NAMALWA (cell line): ENCODE data around the gene CHKB.
"Not testable (repeated sequence)": the region's sequence is repeated elsewhere in the genome, so short reads cannot be mapped to it uniquely, and the experiment has no call there.

Experiments
- DNase-seq: peaks from one replicate; pipeline ENCODE4 v3.0.0-alpha.2; 2015; ENCODE audit warnings: low spot score

The CHKB gene

DNA sequence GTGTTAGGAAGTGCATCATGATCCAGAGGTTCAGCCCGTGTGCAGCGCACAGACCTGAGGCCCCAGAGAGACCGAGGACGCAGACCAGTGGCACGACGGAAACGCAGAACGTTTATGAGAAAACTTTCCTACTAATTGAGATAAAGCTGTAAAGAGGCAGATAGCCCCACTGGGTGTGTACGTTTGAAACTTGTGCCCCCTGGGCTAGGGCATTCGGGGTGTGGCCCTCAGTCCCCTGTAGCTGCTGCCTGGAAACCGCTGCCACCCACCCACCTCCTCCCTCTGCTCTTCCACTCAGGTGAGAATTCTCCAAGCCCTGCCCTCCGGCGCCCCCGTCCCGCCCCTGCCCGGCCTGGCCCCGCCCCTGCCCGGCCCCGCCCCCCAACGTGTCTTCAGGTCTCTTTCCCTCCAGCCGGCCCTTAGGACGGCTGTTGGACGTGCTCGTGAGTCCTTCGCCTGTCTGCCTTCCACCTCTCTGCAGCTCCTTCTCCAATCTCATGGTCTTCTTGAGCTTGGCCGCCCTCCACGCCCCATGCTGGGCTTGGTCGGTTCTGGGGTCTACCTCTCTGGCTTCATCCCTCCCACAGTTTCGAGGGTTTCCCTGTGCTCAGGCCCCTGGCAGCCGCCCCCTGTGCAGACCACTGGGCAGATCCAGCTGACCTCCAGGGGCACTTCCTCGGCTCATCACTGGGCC lies 30.0 kb upstream of the CHKB start:
- peak; percentile 39 for DNase-seq

DNA sequence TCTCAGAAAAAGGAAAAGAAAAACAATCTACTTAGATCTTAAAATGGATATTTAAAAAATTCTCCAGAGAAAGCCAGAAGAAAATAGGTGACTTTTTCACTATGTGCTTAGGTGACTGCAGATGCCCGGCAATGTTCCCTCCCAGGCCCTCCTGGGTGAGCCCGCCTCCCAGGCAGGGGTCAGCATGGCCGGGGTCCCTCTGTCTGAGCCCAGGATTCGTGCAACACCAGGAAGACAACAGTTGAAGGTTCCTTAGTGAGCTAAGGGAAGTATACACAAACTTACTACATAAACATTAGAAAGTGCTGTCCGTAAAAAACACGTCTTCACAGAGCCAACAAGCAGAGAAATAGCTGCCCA lies 29.5 kb upstream of the CHKB start:
- DNase-seq: no peak

- no peak for DNase-seq
Observed at GRCh38 chr22:50611341-50612060, 28.9 kb upstream of the CHKB start.

- DNase-seq: no peak
Observed at GRCh38 chr22:50610581-50610980, 27.9 kb upstream of the CHKB start.

- DNase-seq: no peak
Observed at GRCh38 chr22:50610041-50610451, 27.4 kb upstream of the CHKB start.

- DNase-seq: no peak
Observed at GRCh38 chr22:50609599-50609998, 26.9 kb upstream of the CHKB start.

DNA sequence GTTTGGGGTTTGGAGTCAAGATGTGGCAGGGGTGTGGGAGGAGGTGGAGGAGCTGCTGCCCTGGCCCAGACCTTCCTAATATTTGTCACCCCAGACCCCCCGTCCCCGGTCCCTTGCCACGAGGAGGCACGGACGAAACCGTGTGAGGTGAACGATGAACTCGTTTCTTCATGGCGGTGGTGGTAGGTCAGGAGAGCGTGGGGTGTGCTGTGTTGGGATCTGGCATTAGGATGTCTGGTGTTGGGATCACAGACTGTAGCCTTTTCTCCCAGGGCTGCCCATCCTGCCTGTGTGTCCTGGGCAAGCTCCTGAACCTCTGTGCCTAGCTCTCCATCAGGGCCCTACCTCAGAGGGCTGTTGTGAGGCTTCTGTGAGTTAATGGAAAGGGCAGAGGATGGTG lies 26.3 kb upstream of the CHKB start:
- DNase-seq: no peak

GRCh38 chr22:50608058-50608840 lies 25.6 kb upstream of the CHKB start:
- DNase-seq: not testable (repeated sequence)

DNA sequence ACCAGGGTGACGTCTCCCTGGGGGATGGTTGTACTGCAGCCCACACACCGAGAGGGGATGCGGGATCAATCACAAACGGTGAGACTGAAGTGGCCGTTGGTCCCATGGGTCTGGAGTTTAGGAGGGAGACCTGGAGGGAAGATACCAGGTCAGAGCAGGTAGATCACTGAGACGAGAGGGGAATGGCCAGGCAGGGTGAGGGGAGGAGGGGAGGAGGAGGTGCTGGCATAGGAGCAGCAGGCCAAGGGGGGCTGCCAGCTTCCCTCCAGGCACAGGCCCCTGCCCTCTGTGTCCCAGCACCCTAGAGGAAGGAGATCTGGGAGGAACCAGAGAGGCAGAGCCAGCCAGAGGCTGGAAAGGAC lies 25.0 kb upstream of the CHKB start:
- no peak for DNase-seq

GRCh38 chr22:50606946-50607658 lies 24.5 kb upstream of the CHKB start:
- no peak for DNase-seq

DNA sequence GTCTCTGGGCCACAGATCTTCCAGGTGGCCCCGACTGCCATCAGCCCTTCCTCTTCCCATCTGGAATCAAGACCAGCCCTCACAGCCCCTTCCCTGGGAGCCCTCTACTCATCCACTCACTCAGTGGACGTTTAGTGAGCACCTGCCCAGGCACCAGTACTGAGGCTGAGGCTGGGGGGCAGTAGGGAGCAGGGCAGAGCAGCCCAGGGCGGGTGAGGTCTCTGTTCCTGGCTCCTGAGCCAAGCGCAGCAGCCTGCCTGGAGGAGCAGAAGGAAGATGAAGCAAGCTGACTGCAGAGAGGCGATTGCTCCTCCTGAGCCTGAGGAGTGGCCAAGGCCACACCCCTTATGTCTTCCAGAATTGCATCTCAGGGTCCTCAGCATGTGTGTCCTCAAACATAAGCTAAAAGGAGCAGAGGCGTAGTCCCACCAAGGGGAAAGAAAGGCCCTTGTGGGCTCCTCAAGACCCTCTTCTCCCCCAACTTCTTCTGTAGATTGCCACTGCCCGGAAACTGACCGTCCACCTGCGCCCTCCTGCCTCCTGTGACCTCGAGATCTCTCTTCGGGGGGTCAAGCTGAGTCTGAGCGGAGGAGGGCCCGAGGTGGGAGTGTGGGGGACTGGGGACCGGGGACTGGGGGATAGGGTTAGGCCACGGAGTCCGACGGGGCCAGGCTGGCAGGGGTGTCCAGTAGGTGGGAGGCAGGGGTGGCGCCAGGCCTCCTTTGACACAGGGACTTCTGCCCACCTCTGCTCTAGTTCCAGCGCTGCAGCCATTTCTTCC lies 23.7 kb upstream of the CHKB start:
- peak; percentile 58 for DNase-seq

GRCh38 chr22:50605613-50606074 lies 23.0 kb upstream of the CHKB start:
- no peak for DNase-seq

- no peak for DNase-seq
Observed at GRCh38 chr22:50605002-50605612, 22.5 kb upstream of the CHKB start.

- no peak for DNase-seq
Observed at GRCh38 chr22:50604256-50605001, 21.8 kb upstream of the CHKB start.

DNA sequence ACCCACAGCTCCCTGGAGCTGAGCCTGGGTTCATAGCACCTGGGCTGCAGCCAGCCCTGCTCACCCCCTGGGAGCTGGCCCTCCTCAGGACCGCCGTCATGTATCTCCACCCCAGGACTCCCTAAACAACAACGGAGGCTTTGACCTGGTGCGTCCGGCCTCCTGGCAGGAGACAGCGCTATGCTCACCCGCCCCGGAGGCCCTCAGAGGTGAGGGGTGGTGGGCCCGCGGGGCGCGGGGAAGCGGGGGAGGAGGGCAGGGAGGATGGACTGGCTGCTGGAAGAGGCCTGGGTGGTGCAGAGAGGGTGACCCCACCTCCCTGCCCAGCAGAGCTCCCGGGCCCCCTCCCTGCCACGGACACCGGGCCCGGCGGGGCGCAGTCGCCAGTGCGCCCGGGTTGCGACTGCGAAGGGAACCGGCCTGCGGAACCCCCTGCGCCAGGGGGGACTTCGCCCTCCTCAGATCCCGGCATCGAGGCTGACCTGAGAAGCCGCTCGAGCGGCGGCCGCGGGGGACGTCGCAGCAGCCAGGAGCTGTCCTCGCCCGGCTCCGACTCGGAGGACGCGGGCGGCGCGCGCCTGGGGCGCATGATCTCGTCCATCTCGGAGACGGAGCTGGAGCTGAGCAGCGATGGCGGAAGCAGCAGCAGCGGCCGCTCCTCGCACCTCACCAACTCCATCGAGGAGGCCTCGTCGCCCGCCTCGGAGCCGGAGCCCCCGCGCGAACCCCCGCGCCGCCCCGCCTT lies 21.0 kb upstream of the CHKB start:
- DNase-seq: no peak

DNA sequence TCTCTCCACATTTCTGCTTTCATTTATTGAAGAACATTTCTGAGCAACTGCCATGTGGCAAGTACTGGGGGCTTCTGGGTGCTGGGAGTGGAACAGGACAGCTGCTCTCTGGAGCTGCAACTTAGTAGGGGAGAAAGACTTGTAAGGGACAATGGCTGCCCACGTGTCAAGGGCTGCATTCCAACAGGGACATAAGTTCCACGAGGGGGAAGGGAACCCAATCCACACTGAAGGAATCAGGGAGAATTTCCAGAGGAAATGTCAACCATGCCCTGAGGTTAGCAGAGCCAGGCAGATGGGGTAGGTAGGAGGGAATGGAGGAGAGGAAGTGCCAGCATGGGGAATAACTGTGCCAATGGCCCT lies 19.7 kb upstream of the CHKB start:
- no peak for DNase-seq

GRCh38 chr22:50601669-50602337 lies 19.2 kb upstream of the CHKB start:
- no peak for DNase-seq

GRCh38 chr22:50600967-50601668 lies 18.5 kb upstream of the CHKB start:
- DNase-seq: no peak

DNA sequence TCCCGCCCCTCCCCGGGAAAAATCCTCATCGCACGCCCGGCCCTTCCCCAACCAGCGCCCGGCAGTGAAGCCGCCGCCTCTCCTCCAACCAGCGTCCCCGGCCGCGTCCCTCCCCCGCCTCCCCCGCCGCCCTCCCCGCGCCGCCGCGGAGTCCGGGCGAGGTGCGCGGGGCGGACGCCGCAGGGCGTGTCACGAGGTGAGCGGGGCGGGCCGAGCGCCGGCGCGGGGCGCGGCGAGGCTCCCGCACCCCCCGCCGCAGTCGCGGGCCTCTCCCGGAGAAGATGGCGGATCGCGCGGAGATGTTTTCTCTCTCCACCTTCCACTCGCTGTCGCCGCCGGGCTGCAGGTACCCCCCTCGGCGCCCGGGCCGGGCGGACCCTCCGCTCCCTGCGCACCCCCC lies 17.9 kb upstream of the CHKB start, which contains the start of gene MAPK8IP2:
Gene MAPK8IP2 (plus strand): TSS at position 256 of the 400 bp plus-strand sequence. CDS start 26 bp downstream, at position 282.
- DNase-seq: no peak
